K562 (cell line): ENCODE measurements around the gene CENPP. TPM values are rescaled to one million over a fixed set of nuclear protein-coding genes. Genes with fewer than 3 reads are reported as not detected.

ENCODE experiments used
- ATAC-seq: fragments of 200-7000 bp; cut with Tn5 transposase; 3 replicates; pipeline ENCODE4 v1.9.1; 2020; ENCODE audit warnings: moderate library complexity
- BruUV-seq: library from RNA; stranded (reverse); fragments of 400-500 nt; replicated peaks from 2 replicates; lab custom pipeline; 2021; lab: Mats Ljungman, UMichigan
- CTCF ChIA-PET: fragments of 300-600 bp; formaldehyde crosslinking; extraction: SDS; loops from one replicate; lab custom pipeline; 2021; ENCODE audit warnings: low intra/inter-chr PET ratio; lab: Yijun Ruan, JAX
- POLR2A ChIA-PET: fragments of 300-600, 350-650 bp; sonication (Branson Sonifier 250); formaldehyde crosslinking; extraction: SDS; loops from one replicate; lab custom pipeline; 2021; ENCODE audit warnings: antibody characterized with exemption, inconsistent platforms; lab: Yijun Ruan, JAX
- DNase-seq, 4 experiments: peaks; one replicate each; pipeline versions ENCODE4 v3.0.0 to v3.0.0-alpha.2; 2011 to 2018; ENCODE audit warnings: low spot score in 3 of 4, mixed read lengths in 3 of 4; ENCODE audit errors: extremely low read depth in 1 of 4
- FAIRE-seq: peaks from 2 replicates; lab custom pipeline; 2011; peaks lifted over from hg19 to GRCh38; lab: Jason Lieb, UNC
- H2AFZ ChIP-seq: 2 replicates; pipeline ENCODE4 v1.6.0; 2011; ENCODE audit warnings: low read depth, low read length, control low read depth, inconsistent platforms
- H3K27ac ChIP-seq: fragments of 200-600 bp; 3 replicates; pipeline ENCODE4 v1.8.0; 2011; ENCODE audit warnings: low read depth, mild to moderate bottlenecking, control low read depth, inconsistent platforms, low read length, moderate library complexity, mixed read lengths; ENCODE audit errors: extremely low read depth
- H3K27me3 ChIP-seq, 2 experiments: fragments of 300-600 bp in 1 of 2; 2 replicates in 1 of 2; 3 replicates in 1 of 2; pipeline versions ENCODE4 v1.6.0 to v1.8.0; 2011; ENCODE audit warnings: inconsistent platforms in 2 of 2, low read length in 2 of 2, mild to moderate bottlenecking in 1 of 2, mixed read lengths in 1 of 2, moderate library complexity in 1 of 2; ENCODE audit not compliant: control insufficient read depth in 2 of 2, insufficient read depth in 2 of 2
- H3K36me3 ChIP-seq: fragments of 300-600 bp; 3 replicates; pipeline ENCODE4 v1.8.0; 2011; ENCODE audit warnings: mild to moderate bottlenecking, low read length, inconsistent platforms; ENCODE audit not compliant: control insufficient read depth, insufficient read depth
- H3K4me1 ChIP-seq, 2 experiments: fragments of 200-600 bp in 1 of 2; replicated peaks in 1 of 2; 2 replicates in 1 of 2; 3 replicates in 1 of 2; pipeline versions ENCODE4 v1.5.1 to v1.8.0; 2011; ENCODE audit warnings: inconsistent platforms in 2 of 2, low read length in 2 of 2, mild to moderate bottlenecking in 1 of 2, mixed read lengths in 1 of 2, moderate library complexity in 1 of 2; ENCODE audit not compliant: control insufficient read depth in 2 of 2, insufficient read depth in 2 of 2
- H3K4me2 ChIP-seq: 2 replicates; pipeline ENCODE4 v1.6.1; 2011; ENCODE audit warnings: low read length, control low read depth, inconsistent platforms, mixed read lengths; ENCODE audit not compliant: insufficient read depth
- H3K4me3 ChIP-seq: fragments of 200-600 bp; sonication (generic), shearing (Covaris generic); 2 replicates; pipeline ENCODE4 v1.5.1; 2016; ENCODE audit warnings: control low read depth, inconsistent platforms
- H3K79me2 ChIP-seq: fragments of 200-600 bp; 3 replicates; pipeline ENCODE4 v1.8.0; 2011; ENCODE audit warnings: low read length, inconsistent platforms; ENCODE audit not compliant: control insufficient read depth, insufficient read depth
- H3K9ac ChIP-seq, 2 experiments: 2 replicates each; pipeline versions ENCODE4 v1.6.0 to v1.6.1; 2011; ENCODE audit warnings: low read depth in 2 of 2, low read length in 2 of 2, control low read depth in 1 of 2, inconsistent platforms in 1 of 2, mild to moderate bottlenecking in 1 of 2, mixed read lengths in 1 of 2; ENCODE audit not compliant: insufficient read depth in 1 of 2
- H3K9me1 ChIP-seq: one replicate; pipeline ENCODE4 v1.6.0; 2011; ENCODE audit warnings: inconsistent platforms, mild to moderate bottlenecking, low read length, moderate library complexity; ENCODE audit not compliant: control insufficient read depth, insufficient read depth
- H3K9me3 ChIP-seq: replicated peaks from 2 replicates; pipeline ENCODE4 v1.5.1; 2011; ENCODE audit warnings: low read depth, low read length, inconsistent platforms; ENCODE audit not compliant: control insufficient read depth, insufficient read depth
- H4K20me1 ChIP-seq: replicated peaks from 2 replicates; pipeline ENCODE4 v1.6.1; 2011; ENCODE audit warnings: low read length, inconsistent platforms, mixed read lengths; ENCODE audit not compliant: control insufficient read depth, insufficient read depth
- BMI1 ChIP-seq: fragments of 150-350 bp; IDR thresholded peaks from 2 replicates; pipeline ENCODE4 v1.6.1; 2014; ENCODE audit warnings: low read length
- CBX2 ChIP-seq: fragments of 200-600 bp; sonication (generic); IDR thresholded peaks from one replicate; pipeline ENCODE4 v1.6.1; 2012; ENCODE audit warnings: mild to moderate bottlenecking, low read length, inconsistent platforms; ENCODE audit not compliant: insufficient read depth, poor library complexity, severe bottlenecking
- CBX3 ChIP-seq, 2 experiments: IDR thresholded peaks; 1 replicate in 1 of 2; 2 replicates in 1 of 2; pipeline ENCODE4 v1.6.1; 2012; ENCODE audit warnings: inconsistent platforms in 2 of 2, low read length in 2 of 2, borderline replicate concordance in 1 of 2, control low read depth in 1 of 2
- CEBPG ChIP-seq, 3 experiments: fragments of 200-800 bp in 1 of 3; sonication (Bioruptor generic) in 1 of 3; sonication (generic) in 1 of 3; formaldehyde crosslinking in 1 of 3; IDR thresholded peaks in 2 of 3; conservative IDR thresholded peaks in 1 of 3; 2 replicates each; pipeline versions ENCODE4 v1.6.1 to v1.8.0; 2016 to 2022; ENCODE audit warnings: missing compliant biosample characterization in 2 of 3, missing genetic modification characterization in 2 of 3, mild to moderate bottlenecking in 1 of 3, missing genetic modification reagents in 1 of 3
- CREB5 ChIP-seq: fragments of 250-450 bp; sonication (Bioruptor Pico); IDR thresholded peaks from 2 replicates; pipeline ENCODE4 v1.5.0; 2020; ENCODE audit warnings: mild to moderate bottlenecking
- DIDO1 ChIP-seq: fragments of 450-650 bp; IDR thresholded peaks from 2 replicates; pipeline ENCODE4 v1.6.1; 2016; ENCODE audit warnings: low read depth, missing biosample characterization, missing genetic modification characterization
- NFIC ChIP-seq: fragments of 450-650 bp; IDR thresholded peaks from 2 replicates; pipeline ENCODE4 v1.6.1; 2017; ENCODE audit warnings: mild to moderate bottlenecking, inconsistent platforms
- PREB ChIP-seq: sonication (generic); formaldehyde crosslinking; IDR thresholded peaks from 2 replicates; pipeline ENCODE4 v1.8.1; 2023; ENCODE audit warnings: mild to moderate bottlenecking, missing genetic modification reagents
- RBM39 ChIP-seq: fragments of 200-400 bp; formaldehyde crosslinking; optimal IDR thresholded peaks from 2 replicates; pipeline ENCODE3; 2018; ENCODE audit warnings: low read depth, low read length
- SAFB2 ChIP-seq: fragments of 200-400 bp; formaldehyde crosslinking; IDR thresholded peaks from 2 replicates; pipeline ENCODE4 v1.6.1; 2018; ENCODE audit warnings: borderline replicate concordance, low read length, low read depth, moderate library complexity; ENCODE audit not compliant: severe bottlenecking
- ZNF23 ChIP-seq: fragments of 250-450 bp; sonication (Bioruptor Pico); IDR thresholded peaks from 2 replicates; pipeline ENCODE4 v1.4.0; 2020; ENCODE audit warnings: mild to moderate bottlenecking
- ZNF586 ChIP-seq: fragments of 450-650 bp; formaldehyde crosslinking; conservative IDR thresholded peaks from 2 replicates; pipeline ENCODE4 v1.4.0; 2020; ENCODE audit warnings: mild to moderate bottlenecking, moderate library complexity
- WGBS: fragments of 100-300 bp; shearing (Covaris generic); methylation state at CpG from one replicate; pipeline ENCODE4 v1.1.6; 2016; ENCODE audit warnings: low coverage, mixed read lengths; ENCODE audit not compliant: insufficient coverage; ENCODE audit errors: missing lambda C conversion rate; 5-methylcytosine and 5-hydroxymethylcytosine counted together
- in situ Hi-C: fragments of 300-500 bp; cut with MboI; formaldehyde crosslinking; loops from 4 replicates; pipeline ENCODE4 v1.15.0; 2018; ENCODE audit warnings: inconsistent platforms, mixed read lengths
- intact Hi-C: fragments of 100-400 bp; cut with micrococcal nuclease; formaldehyde crosslinking; loops from 2 replicates; pipeline ENCODE4 v1.14.2; 2022
- polyA plus RNA-seq, 8 experiments: library from polyadenylated mRNA; depleted of rRNA in 4 of 8; stranded (reverse) in 5 of 8; unstranded in 3 of 8; fragments of >200 nt; fragmentation: Nextera tagmentation in 2 of 8; fragmentation: Illumina TruSeq in 1 of 8; extraction: Ambion mirVana in 2 of 8; extraction: Trizol in 1 of 8; gene quantifications; 2 replicates each; pipeline versions ENCODE4 v1.2.1 to v1.2.3, GENCODE V29; 2011 to 2014; ENCODE audit warnings: inconsistent platforms in 1 of 8, missing spikeins in 1 of 8
- total RNA-seq, 7 experiments: library from RNA; depleted of rRNA in 6 of 7; stranded (reverse); fragments of >200 nt in 6 of 7; fragmentation: Illumina TruSeq in 2 of 7; extraction: Trizol in 2 of 7; gene quantifications; 2 replicates each; pipeline versions ENCODE4 v1.2.1 to v1.2.3, GENCODE V29; 2011 to 2021; ENCODE audit warnings: low replicate concordance in 1 of 7

The CENPP gene
- total and polyA plus RNA-seq, 9 of the 15 experiments (the other 6 are each of a cell fraction or from before 2014, with no cell fraction given), result 8.0 to 28.5 (median 17.9) TPM

GRCh38 chr9:92638621-92639101 is 312.9 kb downstream of the CENPP start:
- FAIRE-seq (no peak), ATAC-seq (no peak), DNase-seq (no peak)
- Histone ChIP-seq H3K27ac (no peak overlapping the region), H3K4me3 (no peak overlapping the region), H3K36me3 (peaks cover 88% of the 10 kb centered on the region), H3K27me3 (no peaks in the 10 kb centered on the region), H3K9me3 (no peaks in the 10 kb centered on the region), H3K9ac (0 out of 4 replicates have a peak overlapping the region, but pooled peaks of 1 of the 2 experiments have one; percentile 19)
- CTCF ChIA-PET, result no interaction called here
- no TSS peak for BruUV-seq
- intact Hi-C loops (loop anchor here (10.0 kb wide), 1 partner anchor 156 kb away; no protein-coding TSS in a partner anchor), in situ Hi-C loops (loop anchor here (5.0 to 10.0 kb wide), 2 partner anchors 314 to 501 kb away; partner anchors contain the start of genes CENPP and NOL8)
- POLR2A ChIA-PET, result interaction anchor here (0.6 to 0.7 kb wide), 3 partner anchors 11 to 310 kb away, joined by 3 to 4 read pairs (median 3); no protein-coding TSS in a partner anchor
- no peak for TF ChIP-seq CBX3 (IDR thresholded peaks at IDR 0.05; ENCODE audit: borderline replicate concordance in 1 of 2, low read length in 2 of 2)
- TF ChIP-seq DIDO1, result no peak
- no peak for TF ChIP-seq SAFB2
- TF ChIP-seq, all 486 proteins: peak for 0
- no peak overlapping the region for H3K4me2 ChIP-seq
- WGBS, result 74% methylated on average over 4 of the region's 5 CpGs
- H2AFZ ChIP-seq, result no peak overlapping the region
- peaks cover 0 to 5% of the 10 kb centered on the region in 2 experiments; a peak in 1 of 5 replicates for H3K4me1 ChIP-seq
- H3K9me1 ChIP-seq, result no peaks in the 10 kb centered on the region
- no peaks in the 10 kb centered on the region; the same call in 1 of the 2 replicates for H4K20me1 ChIP-seq
- no peaks in the 10 kb centered on the region for H3K79me2 ChIP-seq

- no peak overlapping the region for H3K9ac ChIP-seq
- no TSS peak for BruUV-seq
- FAIRE-seq, result no peak
- ATAC-seq, result no peak
- H3K4me1 ChIP-seq, result peaks cover 0 to 5% of the 10 kb centered on the region in 2 experiments; a peak in 1 of 5 replicates
- ChIA-PET POLR2A (interaction anchor here (0.7 kb wide), 2 partner anchors 11 to 112 kb away, joined by 3 to 4 read pairs; no protein-coding TSS in a partner anchor), CTCF (no interaction called here)
- no peak overlapping the region for H3K4me3 ChIP-seq
- H3K9me3 ChIP-seq, result no peaks in the 10 kb centered on the region
- WGBS, result 94% methylated on average over 7 of the region's 7 CpGs
- H3K27ac ChIP-seq, result no peak overlapping the region
- H2AFZ ChIP-seq, result no peak overlapping the region
- intact Hi-C loops, result loop anchor here (10.0 kb wide), 1 partner anchor 156 kb away; no protein-coding TSS in a partner anchor
- peaks cover 88% of the 10 kb centered on the region for H3K36me3 ChIP-seq
- no peaks in the 10 kb centered on the region for H3K27me3 ChIP-seq
- H3K79me2 ChIP-seq, result no peaks in the 10 kb centered on the region
- no peaks in the 10 kb centered on the region for H3K9me1 ChIP-seq
- in situ Hi-C loops, result loop anchor here (5.0 to 10.0 kb wide), 2 partner anchors 314 to 502 kb away; partner anchors contain the start of genes CENPP and NOL8
- no peak overlapping the region for H3K4me2 ChIP-seq
- no peak for DNase-seq
- no peaks in the 10 kb centered on the region; the same call in 1 of the 2 replicates for H4K20me1 ChIP-seq
- TF ChIP-seq ZNF23 (CRISPR knock-in tag) (no peak), RBM39 (no peak), PREB (no peak), CEBPG (CRISPR knock-in tag; IDR thresholded peaks at IDR 0.05) (no peak), CEBPG (tag; conservative IDR thresholded peaks at IDR 0.05 in 1 of 2, IDR thresholded peaks at IDR 0.05 in 1 of 2) (no peak), ZNF586 (CRISPR knock-in tag) (no peak), BMI1 (no peak), NFIC (no peak), CREB5 (CRISPR knock-in tag) (no peak), CBX2 (no peak)
These were observed 313.4 kb downstream of the CENPP start for GRCh38 chr9:92639124-92639523.
